Measurements from ENCODE around the gene KLF1.

GRCh38 chr19:12871681-12872080 is 15.3 kb downstream of the KLF1 start:
- TF ChIP-seq POLR2A (IDR thresholded peaks at IDR 0.05) (no peak), CTCF (IDR thresholded peaks at IDR 0.05) (no peak)
